Measurements from ENCODE around the gene CENPL.
"Not testable (repeated sequence)": the region's sequence is repeated elsewhere in the genome, so short reads cannot be mapped to it uniquely, and the experiment has no call there.

The CENPL gene

GRCh38 chr1:173857363-173857917, 32.8 kb upstream of the CENPL start:
- no peak for DNase-seq

DNA sequence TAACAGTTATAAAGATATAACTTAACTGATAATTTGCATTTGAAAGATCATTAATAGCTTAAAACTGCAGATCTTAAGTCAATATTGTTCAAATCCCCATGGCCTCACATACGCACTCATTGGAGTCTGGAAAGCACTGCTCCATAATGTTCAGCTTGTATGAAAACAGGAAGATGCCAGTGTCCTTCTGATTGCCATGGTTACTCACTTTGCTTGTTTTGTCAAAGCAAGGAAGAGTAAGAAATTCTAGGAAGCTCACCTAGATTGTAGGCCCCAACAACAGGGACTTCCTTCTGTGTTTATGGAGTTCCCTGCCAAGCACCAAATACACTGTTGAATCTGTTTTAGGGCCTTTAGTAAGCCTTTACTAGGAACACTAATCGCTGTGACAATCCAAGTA, 32.2 kb upstream of the CENPL start:
- DNase-seq = no peak

DNA sequence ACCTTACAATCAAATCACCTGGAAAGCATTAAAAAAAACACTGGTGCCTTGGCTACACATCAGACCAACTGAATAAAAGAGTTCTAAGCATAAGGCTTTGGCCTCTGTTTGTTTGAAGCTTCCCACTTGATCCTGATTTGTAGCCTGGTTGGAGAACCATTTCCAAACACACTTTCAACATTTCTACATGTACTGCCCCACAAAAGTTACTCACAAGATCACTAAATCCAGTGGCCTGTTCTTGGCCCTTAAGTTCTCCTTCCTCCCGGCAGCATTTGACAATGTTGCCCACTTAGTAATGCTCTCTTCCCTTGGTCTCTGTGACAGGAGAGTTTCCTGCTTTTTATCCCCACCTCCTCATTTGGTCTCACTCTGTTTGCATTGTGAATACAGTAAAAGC, 31.3 kb upstream of the CENPL start:
- no peak for DNase-seq

DNA sequence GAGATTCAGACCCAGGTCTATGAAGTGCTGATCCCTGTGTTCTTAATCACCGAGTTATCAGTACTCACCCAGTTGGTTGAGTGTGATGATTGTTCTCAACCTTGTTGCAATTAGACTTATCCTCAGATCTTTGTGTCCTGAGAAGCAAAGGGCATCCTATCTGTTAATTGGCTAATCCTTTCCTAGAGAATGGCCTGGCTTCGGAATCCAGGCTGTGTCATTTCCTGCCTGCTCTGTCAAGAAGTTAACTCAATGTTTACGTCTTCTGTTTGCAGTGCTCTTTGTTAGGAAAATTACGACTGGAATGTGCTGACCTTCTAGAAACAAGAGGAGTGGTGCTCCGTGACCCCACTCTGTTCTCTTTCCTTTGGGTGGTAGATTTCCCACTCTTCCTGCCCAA, 28.4 kb upstream of the CENPL start:
- DNase-seq = no peak

GRCh38 chr1:173852105-173852504, 27.4 kb upstream of the CENPL start:
- DNase-seq = no peak

- no peak for DNase-seq
These were observed 8.1 kb upstream of the CENPL start for GRCh38 chr1:173832748-173833147.

GRCh38 chr1:173827611-173828010, 2.9 kb upstream of the CENPL start:
- no peak for DNase-seq

- DNase-seq = no peak
These were observed 835 bp downstream of the CENPL start for GRCh38 chr1:173823781-173824314.

- no peak for DNase-seq
These were observed 3.0 kb downstream of the CENPL start for GRCh38 chr1:173821680-173822079.

- no peak for DNase-seq
These were observed 6.2 kb downstream of the CENPL start for GRCh38 chr1:173818459-173818858.

- DNase-seq = not testable (repeated sequence)
These were observed 11.0 kb downstream of the CENPL start for GRCh38 chr1:173813654-173814053.

DNA sequence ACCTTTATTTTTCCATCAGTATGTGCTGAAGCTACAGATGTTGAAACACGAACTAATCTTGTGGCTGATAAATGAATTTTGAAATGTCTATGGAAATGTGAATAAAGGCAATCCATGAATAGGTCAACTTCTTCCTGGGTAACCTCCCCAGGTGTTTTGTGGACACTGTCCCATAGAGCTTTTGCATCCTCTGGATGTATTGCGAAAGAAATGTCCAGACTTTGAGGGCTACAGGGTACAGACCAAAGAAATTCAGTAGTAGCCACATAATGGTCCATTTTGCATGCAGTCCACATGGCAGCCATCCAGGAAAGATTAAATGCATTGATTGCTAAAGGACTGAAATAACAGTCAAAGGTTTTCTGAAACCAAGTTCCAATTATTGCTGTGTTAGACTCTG, 21.7 kb downstream of the CENPL start:
- DNase-seq = no peak

DNA sequence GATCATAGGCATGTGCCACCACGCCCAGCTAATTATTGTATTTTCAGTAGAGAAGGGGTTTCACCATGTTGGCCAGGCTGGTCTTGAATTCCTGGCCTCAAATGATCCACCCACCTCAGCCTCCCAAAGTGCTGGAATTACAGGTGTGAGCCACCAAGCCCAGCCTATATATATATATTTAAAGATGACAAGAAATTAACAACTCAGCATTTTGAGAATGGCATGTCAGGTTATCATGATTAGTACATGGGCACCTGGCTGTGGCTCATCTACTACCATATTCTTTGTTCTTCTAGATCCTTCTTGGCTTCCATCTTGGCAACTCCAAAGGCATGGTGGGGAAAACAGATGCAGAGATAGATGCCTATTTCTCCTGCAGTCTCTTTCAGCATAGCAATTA, 24.7 kb downstream of the CENPL start:
- not testable (repeated sequence) for DNase-seq

GRCh38 chr1:173798078-173798477, 26.6 kb downstream of the CENPL start:
- DNase-seq = no peak

- DNase-seq = no peak
These were observed 34.8 kb downstream of the CENPL start for GRCh38 chr1:173789841-173790240.

GRCh38 chr1:173784997-173785396, 39.7 kb downstream of the CENPL start:
- DNase-seq = no peak

DNA sequence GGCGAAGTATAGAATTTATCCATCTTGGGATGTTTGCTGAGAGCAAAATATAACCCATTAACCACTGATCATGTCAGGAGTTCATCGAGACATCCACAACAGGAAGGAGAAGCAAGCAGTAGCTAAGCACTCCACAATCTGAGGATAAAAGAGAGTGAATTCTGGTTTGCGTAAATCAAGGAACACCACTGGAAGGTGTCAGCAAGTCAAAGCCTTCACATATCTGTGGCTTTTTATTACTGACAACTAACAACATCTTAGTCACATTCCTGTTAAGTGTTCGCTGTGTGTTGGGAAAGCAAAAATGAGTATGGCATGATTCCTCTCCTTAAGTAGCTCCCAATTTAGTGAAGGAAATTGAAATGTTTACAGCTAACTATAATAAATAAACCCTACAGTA, 44.7 kb downstream of the CENPL start:
- DNase-seq = no peak

DNA sequence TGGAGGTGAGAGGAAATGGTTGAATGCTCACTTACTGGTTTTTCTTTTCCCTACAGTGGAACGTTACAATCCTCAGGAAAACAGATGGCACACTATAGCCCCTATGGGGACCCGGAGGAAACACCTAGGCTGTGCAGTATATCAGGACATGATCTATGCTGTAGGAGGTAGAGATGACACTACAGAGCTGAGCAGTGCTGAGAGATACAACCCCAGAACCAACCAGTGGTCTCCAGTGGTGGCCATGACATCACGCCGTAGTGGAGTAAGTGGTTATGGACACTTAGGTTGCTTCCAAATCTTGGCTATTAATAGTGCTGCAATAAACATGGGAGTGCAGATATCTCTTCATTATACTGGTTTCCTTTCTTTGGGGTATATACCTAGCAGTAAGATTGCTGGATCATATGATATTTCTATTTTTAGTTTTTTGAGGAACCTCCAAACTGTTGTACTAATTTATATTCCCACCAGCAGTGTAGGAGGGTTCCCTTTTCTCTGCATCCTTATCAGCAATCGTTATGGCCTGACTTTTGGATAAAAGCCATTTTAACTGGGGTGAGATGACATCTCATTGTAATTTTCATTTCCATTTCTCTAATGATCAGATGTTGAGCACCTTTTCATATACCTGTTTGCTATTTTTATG, 49.0 kb downstream of the CENPL start:
- DNase-seq = no peak

- DNase-seq = no peak
These were observed 53.1 kb downstream of the CENPL start for GRCh38 chr1:173771560-173771959.

DNA sequence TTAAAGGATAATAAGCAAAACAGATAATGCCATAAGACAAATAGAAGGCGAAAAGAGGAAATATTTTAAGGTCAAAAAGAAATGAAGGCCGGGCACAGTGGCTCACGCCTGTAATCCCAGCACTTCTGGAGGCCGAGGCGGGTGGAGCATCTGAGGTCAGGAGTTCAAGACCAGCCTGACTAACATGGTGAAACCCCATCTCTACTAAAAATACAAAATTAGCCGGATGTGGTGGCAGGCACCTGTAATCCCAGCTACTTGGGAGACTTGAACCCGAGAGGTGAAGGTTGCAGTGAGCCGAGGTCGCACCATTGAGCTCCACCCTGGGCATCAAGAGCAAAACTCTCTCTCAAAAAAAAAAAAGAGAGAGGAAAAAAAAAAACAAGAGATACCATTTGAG, 54.4 kb downstream of the CENPL start:
- DNase-seq = not testable (repeated sequence)

DNA sequence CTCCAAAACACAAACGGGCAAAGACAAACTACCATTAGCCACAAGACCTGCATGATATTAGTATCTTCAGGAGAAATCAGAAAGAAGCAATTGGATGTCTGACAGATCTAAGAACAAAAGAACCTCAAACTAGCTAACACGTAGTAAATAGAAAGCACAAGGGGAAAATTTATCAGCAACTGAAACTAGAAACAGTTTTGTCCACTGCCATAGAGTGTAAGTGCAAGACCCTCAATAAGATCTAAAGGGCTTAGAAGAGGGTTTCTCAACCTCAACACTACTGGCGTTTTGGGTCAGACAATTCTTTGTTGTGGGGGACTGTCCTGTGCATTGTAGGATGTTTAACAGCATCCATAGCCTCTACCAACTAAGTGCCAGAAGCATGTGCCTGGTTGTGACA, 55.9 kb downstream of the CENPL start:
- DNase-seq = no peak

DNA sequence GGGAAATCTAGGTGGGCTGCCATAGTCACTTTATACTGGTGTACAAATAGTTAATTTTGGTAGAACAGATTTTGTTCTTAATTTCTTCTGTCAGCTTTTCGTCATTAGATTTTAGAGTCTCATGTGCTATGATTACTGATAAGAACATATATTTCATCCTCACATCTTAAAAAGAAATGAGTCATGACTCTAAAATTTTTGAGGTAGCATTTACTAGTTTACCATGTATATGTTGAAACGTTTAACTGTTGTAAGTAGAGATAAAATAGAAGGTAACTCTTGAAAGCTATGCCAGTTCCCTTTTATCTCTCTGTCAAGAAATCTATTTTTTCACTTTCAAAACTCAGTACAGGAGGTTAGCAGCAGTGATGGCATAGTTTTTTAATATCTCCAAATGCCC, 56.5 kb downstream of the CENPL start:
- no peak for DNase-seq

- not testable (repeated sequence) for DNase-seq
These were observed 60.4 kb downstream of the CENPL start for GRCh38 chr1:173764331-173764730.

- no peak for DNase-seq
These were observed 65.7 kb downstream of the CENPL start for GRCh38 chr1:173758980-173759379.

DNA sequence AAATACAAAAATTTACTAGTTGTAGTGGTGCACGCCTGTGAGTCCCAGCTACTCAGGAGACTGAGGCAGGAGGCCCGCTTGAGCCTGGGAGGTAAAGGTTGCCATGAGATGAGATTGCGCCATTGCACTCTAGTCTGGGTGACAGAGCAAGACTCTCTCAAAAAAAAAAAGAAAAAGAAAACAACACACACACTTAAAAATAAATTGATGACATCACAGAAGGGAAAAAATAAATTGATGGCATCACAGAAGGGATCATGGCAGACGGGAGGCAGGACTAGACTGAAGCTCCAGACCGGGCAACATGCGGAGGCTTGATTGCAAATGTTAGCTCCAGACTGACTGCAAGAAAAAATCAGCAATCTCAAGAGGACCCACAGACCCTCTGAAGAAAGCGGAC, 66.6 kb downstream of the CENPL start:
- no peak for DNase-seq
